Measurements from ENCODE around the gene AQP1.

Gene AQP1

GRCh38 chr7:30884881-30885280 is 26.8 kb upstream of the AQP1 start:
- DNase-seq (ENCODE audit: low spot score) = no peak

GRCh38 chr7:30886608-30887011 is 25.0 kb upstream of the AQP1 start:
- DNase-seq (ENCODE audit: low spot score) = no peak

- DNase-seq (ENCODE audit: low spot score) = no peak
Observed at GRCh38 chr7:30887464-30887872, 24.2 kb upstream of the AQP1 start.

- no peak for DNase-seq (ENCODE audit: low spot score)
Observed at GRCh38 chr7:30888747-30889146, 22.9 kb upstream of the AQP1 start.

- DNase-seq (ENCODE audit: low spot score) = no peak
Observed at GRCh38 chr7:30890226-30890625, 21.4 kb upstream of the AQP1 start.

GRCh38 chr7:30893357-30893756 is 18.3 kb upstream of the AQP1 start:
- no peak for DNase-seq (ENCODE audit: low spot score)

GRCh38 chr7:30894009-30894408 is 17.6 kb upstream of the AQP1 start:
- no peak for DNase-seq (ENCODE audit: low spot score)

GRCh38 chr7:30894866-30895605 is 16.6 kb upstream of the AQP1 start:
- no peak for DNase-seq (ENCODE audit: low spot score)

GRCh38 chr7:30896036-30896435 is 15.6 kb upstream of the AQP1 start:
- DNase-seq (ENCODE audit: low spot score) = no peak

- DNase-seq (ENCODE audit: low spot score) = no peak
Observed at GRCh38 chr7:30896783-30897637, 14.6 kb upstream of the AQP1 start.

GRCh38 chr7:30897770-30898169 is 13.9 kb upstream of the AQP1 start:
- no peak for DNase-seq (ENCODE audit: low spot score)

- no peak for DNase-seq (ENCODE audit: low spot score)
Observed at GRCh38 chr7:30898411-30898810, 13.2 kb upstream of the AQP1 start.

- DNase-seq (ENCODE audit: low spot score) = no peak
Observed at GRCh38 chr7:30899066-30899465, 12.6 kb upstream of the AQP1 start.

- no peak for DNase-seq (ENCODE audit: low spot score)
Observed at GRCh38 chr7:30899630-30900029, 12.0 kb upstream of the AQP1 start.

- no peak for DNase-seq (ENCODE audit: low spot score)
Observed at GRCh38 chr7:30900053-30900452, 11.6 kb upstream of the AQP1 start.

GRCh38 chr7:30900803-30901362 is 10.8 kb upstream of the AQP1 start:
- DNase-seq (ENCODE audit: low spot score) = no peak

GRCh38 chr7:30901856-30902255 is 9.8 kb upstream of the AQP1 start:
- DNase-seq (ENCODE audit: low spot score) = no peak

GRCh38 chr7:30902466-30902865 is 9.2 kb upstream of the AQP1 start:
- no peak for DNase-seq (ENCODE audit: low spot score)

GRCh38 chr7:30903146-30903545 is 8.5 kb upstream of the AQP1 start:
- no peak for DNase-seq (ENCODE audit: low spot score)

GRCh38 chr7:30904561-30904960 is 7.1 kb upstream of the AQP1 start:
- DNase-seq (ENCODE audit: low spot score) = no peak

GRCh38 chr7:30905078-30906012 is 6.3 kb upstream of the AQP1 start:
- no peak for DNase-seq (ENCODE audit: low spot score)

GRCh38 chr7:30906014-30906413 is 5.6 kb upstream of the AQP1 start:
- DNase-seq (ENCODE audit: low spot score) = no peak
